NCI-H774 (cell line): ENCODE measurements around the gene NCF1.
"Not testable (repeated sequence)": the region's sequence is repeated elsewhere in the genome, so short reads cannot be mapped to it uniquely, and the experiment has no call there.

ENCODE experiments used
- DNase-seq: peaks from one replicate; lab custom pipeline; 2025; lab: John Stamatoyannopoulos, UW

Gene NCF1

GRCh38 chr7:74773760-74774750, at the start of gene NCF1:
Gene NCF1, plus strand, starts transcription at chr7:74774011. Its CDS starts 21 bp downstream, at chr7:74774032.
- not testable (repeated sequence) for DNase-seq

GRCh38 chr7:74725840-74726239, 48.0 kb upstream of the NCF1 start:
- DNase-seq, result no peak

- DNase-seq, result no peak
Measured at GRCh38 chr7:74726309-74727101, 47.3 kb upstream of the NCF1 start.

GRCh38 chr7:74728686-74729085, 45.1 kb upstream of the NCF1 start:
- DNase-seq, result not testable (repeated sequence)

- not testable (repeated sequence) for DNase-seq
Measured at GRCh38 chr7:74730186-74730585, 43.6 kb upstream of the NCF1 start.

- DNase-seq, result not testable (repeated sequence)
Measured at GRCh38 chr7:74739974-74740703, 33.7 kb upstream of the NCF1 start.

- DNase-seq, result not testable (repeated sequence)
Measured at GRCh38 chr7:74743936-74744557, 29.8 kb upstream of the NCF1 start.

- not testable (repeated sequence) for DNase-seq
Measured at GRCh38 chr7:74753921-74754482, 19.8 kb upstream of the NCF1 start.

GRCh38 chr7:74756673-74757072, 17.1 kb upstream of the NCF1 start:
- DNase-seq, result not testable (repeated sequence)

GRCh38 chr7:74758268-74758667, 15.5 kb upstream of the NCF1 start:
- DNase-seq, result not testable (repeated sequence)

GRCh38 chr7:74758982-74759381, 14.8 kb upstream of the NCF1 start:
- DNase-seq, result not testable (repeated sequence)

- DNase-seq, result not testable (repeated sequence)
Measured at GRCh38 chr7:74765205-74765918, 8.4 kb upstream of the NCF1 start.

- DNase-seq, result not testable (repeated sequence)
Measured at GRCh38 chr7:74766509-74766908, 7.3 kb upstream of the NCF1 start.

GRCh38 chr7:74766991-74767390, 6.8 kb upstream of the NCF1 start:
- not testable (repeated sequence) for DNase-seq

- DNase-seq, result not testable (repeated sequence)
Measured at GRCh38 chr7:74770062-74770461, 3.7 kb upstream of the NCF1 start.

- DNase-seq, result not testable (repeated sequence)
Measured at GRCh38 chr7:74772093-74772492, 1.7 kb upstream of the NCF1 start.

GRCh38 chr7:74775111-74775510, 1.3 kb downstream of the NCF1 start:
- DNase-seq, result not testable (repeated sequence)

- DNase-seq, result not testable (repeated sequence)
Measured at GRCh38 chr7:74779053-74779452, 5.2 kb downstream of the NCF1 start.

- DNase-seq, result not testable (repeated sequence)
Measured at GRCh38 chr7:74781746-74782145, 7.9 kb downstream of the NCF1 start.

- DNase-seq, result not testable (repeated sequence)
Measured at GRCh38 chr7:74783595-74783994, 9.8 kb downstream of the NCF1 start.
